ENCODE data around the gene RELA. TPM values are rescaled to one million over a fixed set of nuclear protein-coding genes. Genes with fewer than 3 reads are reported as not detected.
"Not testable (repeated sequence)": the region's sequence is repeated elsewhere in the genome, so short reads cannot be mapped to it uniquely, and the experiment has no call there.

The RELA gene
- total RNA-seq, 1 donor from 2014 or later = 84.2 TPM

DNA sequence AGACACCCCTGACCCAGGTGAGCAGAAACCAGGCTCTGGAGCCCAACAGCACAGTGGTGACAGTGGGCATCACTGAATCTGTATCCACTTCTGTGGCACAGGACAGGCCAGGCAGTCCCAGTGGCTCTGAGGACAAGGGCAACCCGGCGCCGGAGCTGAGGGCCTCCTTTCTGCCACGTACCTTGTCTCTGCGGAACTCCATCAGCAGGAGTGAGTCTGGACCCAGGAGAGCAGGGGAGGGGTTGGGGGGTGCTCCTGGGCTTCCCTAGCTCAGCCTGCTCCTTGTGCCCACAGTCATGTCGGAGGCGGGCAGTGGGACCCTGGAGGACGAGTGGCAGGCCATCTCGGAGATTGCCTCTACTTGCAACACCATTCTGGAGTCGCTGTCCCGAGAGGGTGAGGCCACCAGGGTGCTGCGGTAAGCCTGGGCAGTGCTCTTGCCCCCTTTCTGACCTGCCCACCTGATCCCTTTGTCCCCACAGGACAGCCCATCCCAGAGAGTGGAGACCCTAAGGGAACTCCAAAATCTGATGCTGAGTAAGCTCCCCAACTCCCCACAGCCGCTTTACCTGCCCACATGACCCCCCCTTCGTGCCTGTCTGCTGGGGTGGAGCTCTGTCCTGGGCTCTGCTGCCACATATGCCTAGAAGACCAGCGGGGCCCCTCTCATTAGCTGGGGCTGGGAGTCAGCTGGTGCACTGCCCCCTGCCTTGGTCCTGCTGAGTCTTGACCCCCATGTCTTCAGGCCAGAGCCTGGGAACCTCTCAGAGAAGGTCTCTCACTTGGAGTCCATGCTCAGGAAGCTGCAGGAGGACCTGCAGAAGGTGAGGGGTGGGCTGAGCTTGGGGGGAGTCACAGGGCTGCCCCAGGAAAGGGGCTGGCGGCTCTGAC is 12.8 kb downstream of the RELA start:
- DNase-seq (ENCODE audit: low spot score) = no peak

GRCh38 chr11:65648997-65649493 is 13.7 kb downstream of the RELA start:
- no peak for DNase-seq (ENCODE audit: low spot score)

DNA sequence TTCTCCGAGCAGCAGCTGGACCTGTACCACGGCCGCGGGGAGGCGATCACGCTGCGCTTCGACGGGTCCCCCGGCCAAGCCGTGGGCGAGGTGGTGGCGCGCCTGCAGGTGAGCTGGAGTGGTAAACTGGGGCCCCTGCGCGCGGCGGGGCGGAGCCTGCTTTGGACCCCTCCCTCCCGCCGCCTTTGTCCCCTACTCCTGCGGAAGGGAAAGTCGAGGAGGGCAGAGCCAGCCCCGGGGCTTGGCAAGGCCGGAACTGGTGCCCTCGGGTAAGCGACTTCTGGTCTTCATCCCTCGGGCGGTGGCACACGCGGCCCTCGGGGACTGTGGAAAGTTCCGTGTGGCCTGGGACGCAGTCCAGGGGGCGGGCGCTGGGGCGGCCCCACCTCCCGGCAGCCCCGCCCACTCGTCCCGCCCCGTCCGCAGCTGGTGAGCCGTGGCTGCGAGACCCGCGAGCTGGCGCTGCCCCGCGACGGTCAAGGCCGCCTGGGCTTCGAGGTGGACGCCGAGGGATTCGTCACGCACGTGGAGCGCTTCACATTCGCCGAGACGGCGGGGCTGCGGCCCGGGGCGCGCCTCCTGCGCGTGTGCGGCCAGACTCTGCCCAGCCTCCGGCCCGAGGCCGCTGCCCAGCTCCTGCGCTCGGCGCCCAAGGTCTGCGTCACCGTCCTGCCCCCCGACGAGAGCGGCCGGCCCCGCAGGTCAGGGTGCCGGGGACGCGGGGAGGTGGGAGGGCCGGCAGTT is 15.6 kb downstream of the RELA start:
- peak; percentile 51 for DNase-seq (ENCODE audit: low spot score)

GRCh38 chr11:65646288-65646957 is 16.3 kb downstream of the RELA start:
- no peak for DNase-seq (ENCODE audit: low spot score)

GRCh38 chr11:65645710-65646109 is 17.0 kb downstream of the RELA start:
- DNase-seq (ENCODE audit: low spot score) = no peak

DNA sequence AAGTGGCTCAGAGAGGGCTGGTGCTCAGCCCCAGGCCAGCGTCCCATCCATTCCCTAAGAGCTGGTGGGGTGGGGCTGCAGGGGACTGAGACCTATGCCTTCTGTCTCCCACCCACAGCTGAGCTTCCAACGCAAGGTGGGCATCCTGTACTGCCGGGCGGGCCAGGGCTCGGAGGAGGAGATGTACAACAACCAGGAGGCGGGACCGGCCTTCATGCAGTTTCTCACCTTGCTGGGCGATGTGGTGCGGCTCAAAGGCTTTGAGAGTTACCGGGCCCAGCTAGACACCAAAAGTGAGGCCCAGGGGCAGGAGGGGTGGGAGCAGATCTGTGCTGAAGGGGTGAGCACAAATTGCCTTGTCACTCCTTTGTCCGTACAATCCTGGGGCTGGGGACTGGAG is 17.9 kb downstream of the RELA start:
- no peak for DNase-seq (ENCODE audit: low spot score)

- no peak for DNase-seq (ENCODE audit: low spot score)
These were observed 18.7 kb downstream of the RELA start for GRCh38 chr11:65643971-65644370.

- DNase-seq (ENCODE audit: low spot score) = no peak
These were observed 20.6 kb downstream of the RELA start for GRCh38 chr11:65642014-65642671.

DNA sequence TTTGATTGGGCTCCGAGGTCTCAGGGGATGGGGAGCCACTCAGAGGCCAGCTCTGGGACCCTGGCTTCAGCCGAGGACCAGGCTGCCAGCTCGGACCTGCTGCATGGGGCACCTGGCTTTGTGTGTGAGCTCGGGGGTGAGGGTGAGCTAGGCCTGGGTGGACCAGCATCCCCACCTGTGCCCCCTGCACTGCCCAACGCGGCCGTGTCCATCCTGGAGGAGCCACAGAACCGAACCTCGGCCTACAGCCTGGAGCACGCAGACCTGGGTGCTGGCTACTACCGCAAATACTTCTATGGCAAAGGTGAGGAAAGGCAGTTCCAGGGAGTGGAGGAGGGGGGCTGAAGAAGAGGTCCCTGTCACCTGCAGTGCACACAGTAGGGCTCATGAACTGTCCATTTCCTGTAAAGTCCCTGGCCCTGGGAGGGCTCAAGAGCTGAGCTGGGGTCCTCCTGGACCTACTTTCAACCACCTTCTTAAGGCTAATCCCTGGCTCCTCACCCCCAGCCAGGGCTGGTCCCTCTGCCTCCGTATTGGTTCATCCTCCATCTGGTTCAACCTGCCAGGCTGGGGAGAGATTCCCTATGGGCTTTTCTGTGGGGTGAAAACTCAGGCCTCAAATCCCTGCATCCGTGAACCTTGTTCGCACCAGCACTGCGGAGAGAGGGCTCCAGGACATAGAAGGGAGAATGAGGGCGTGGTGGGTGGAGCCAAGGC is 21.3 kb downstream of the RELA start:
- no peak for DNase-seq (ENCODE audit: low spot score)

GRCh38 chr11:65640483-65641296 is 22.0 kb downstream of the RELA start:
- DNase-seq (ENCODE audit: low spot score) = peak; percentile 61

DNA sequence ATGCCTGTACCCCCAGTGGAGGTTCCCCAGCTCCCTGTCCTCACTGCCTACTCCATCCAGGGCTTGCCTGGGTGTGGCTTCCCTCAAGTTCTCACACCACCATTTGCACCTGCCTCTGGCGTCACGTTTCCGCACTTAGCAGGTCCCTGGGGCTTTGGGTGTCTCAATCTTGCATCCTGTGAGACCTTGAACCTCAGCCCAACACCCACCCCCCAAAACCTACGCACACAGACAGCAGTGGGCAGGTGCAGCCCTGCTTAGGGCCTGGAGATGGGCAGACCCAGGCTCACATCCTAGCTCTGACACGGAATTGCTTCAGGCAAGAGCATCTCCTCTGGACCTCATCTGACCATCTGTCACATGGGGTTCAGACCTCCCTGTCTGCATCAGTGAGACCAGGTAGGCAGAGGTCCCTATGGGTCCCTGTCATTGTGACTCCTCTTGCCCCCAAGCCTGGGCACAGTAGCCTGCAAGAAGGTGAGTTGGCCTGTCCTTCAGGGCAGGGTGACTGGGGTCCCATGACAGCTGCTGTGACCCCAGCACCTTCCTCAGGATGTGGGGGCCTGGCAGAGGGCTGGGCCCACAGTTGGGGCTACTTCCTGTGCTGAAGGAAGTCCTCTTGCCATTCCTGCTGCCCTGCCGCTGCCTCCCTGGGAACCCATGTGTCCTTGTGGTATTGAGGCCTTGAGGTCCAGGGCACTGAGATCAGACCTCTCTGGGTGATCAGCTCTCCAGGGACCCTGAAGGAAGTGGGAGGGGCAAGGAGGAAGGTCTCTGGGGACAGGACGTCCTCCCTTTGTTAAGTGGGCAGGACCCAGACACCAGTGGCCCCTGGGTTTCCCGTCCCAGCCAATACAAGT is 22.9 kb downstream of the RELA start:
- DNase-seq (ENCODE audit: low spot score) = peak; percentile 42

DNA sequence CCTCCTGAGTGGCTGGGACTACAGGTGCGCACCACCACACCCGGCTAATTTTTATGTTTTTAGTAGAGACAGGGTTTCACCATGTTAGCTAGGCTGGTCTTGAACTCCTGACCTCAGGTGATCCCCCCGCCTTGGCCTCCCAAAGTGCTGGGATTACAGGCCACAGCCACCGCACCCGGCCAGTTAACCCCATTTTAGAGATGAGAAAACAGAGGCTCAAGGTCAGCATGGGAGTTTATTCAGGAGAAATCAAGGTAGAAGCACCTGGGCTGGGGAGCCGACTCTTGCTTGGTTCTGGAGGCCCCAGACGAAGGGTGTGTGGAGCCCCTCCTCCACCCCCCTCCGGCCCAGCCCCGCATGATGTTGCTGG is 23.5 kb downstream of the RELA start:
- DNase-seq (ENCODE audit: low spot score) = not testable (repeated sequence)

DNA sequence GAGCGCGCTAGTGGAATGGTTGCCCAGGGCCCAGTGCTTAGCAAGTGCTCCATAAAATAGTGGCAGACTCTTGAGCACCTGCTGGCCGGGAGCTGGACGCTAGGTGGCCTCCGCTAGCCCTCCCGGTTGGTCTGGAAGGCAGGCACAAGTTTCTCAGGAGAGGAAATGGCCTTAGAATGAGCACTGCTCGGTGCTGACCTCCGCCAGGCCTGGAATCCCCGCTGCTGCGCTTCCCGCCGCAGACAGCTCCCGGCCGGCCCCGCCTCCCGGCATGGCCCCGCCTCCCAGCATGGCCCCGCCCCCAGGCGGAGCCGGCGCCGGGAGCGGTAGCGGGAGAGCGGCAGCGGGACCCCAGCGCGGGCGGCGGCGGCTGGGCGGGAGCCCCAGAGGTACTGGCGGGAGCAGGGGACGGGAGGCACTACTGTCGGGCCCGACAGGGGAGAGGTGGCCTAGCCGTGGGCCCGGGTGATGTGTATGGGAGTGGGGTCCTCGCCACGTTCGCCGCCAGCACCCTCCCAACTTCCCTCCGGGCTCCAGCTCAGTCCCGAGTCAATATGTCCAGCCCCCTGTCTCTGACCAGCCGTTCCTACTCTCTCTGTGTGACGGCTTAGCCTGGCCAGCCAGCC is 24.8 kb downstream of the RELA start, which contains the start of gene SIPA1:
TSS of gene SIPA1 (plus strand) at position 308 of the 626 bp plus-strand sequence. CDS start 2,821 bp downstream, outside the sequence.
- DNase-seq (ENCODE audit: low spot score) = peak; percentile 75

DNA sequence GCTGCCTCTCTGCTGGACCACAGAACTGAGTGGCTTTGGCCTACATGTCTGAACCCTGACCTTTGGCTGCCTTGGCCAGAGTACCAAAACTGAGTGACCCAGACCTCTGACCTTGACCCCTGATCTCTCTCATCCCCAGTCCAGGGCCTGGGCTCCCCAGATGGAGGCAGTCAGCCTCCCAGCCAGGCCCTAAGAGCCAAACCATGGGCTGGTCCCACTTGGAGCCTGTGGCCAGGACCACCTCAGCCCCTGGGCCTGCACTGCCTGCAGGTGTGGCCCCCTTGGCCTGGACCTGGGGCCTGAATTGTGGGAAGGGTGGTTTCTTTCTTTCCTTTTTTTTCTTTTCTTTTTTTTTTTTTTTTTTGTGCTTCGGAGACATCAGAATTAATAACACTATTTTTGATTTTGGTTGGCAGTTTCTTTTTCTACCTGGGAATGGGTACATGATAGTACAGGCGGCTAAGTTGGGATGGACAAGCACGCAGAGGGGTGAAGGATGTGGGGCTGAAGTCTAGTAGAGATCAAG is 25.6 kb downstream of the RELA start:
- DNase-seq (ENCODE audit: low spot score) = no peak

- no peak for DNase-seq (ENCODE audit: low spot score)
These were observed 26.3 kb downstream of the RELA start for GRCh38 chr11:65636108-65637031.

GRCh38 chr11:65634905-65635731 is 27.6 kb downstream of the RELA start:
- no peak for DNase-seq (ENCODE audit: low spot score)

Data from mucosa of gallbladder (tissue), 1 donor.